H1 (cell line): ENCODE data around the gene MMP11.

ENCODE experiments used
- BACH1 ChIP-seq: IDR thresholded peaks from 2 replicates; pipeline ENCODE4 v1.6.1; 2012; ENCODE audit warnings: low read length, improper control_type of control experiment
- CTCF ChIP-seq, 3 experiments: IDR thresholded peaks; 1 replicate in 2 of 3; 2 replicates in 1 of 3; pipeline versions ENCODE4 v1.5.1 to v1.6.1; 2011; ENCODE audit warnings: low read length in 3 of 3, mild to moderate bottlenecking in 3 of 3, inconsistent platforms in 2 of 3, low read depth in 1 of 3, moderate library complexity in 1 of 3; ENCODE audit not compliant: insufficient read depth in 1 of 3; ENCODE audit errors: control extremely low read depth in 1 of 3
- EGR1 ChIP-seq: IDR thresholded peaks from 2 replicates; pipeline ENCODE4 v1.6.1; 2011; ENCODE audit warnings: low read depth, low read length, borderline replicate concordance
- GTF2F1 ChIP-seq: IDR thresholded peaks from 2 replicates; pipeline ENCODE4 v1.6.1; 2012; ENCODE audit warnings: low read depth, low read length, improper control_type of control experiment, borderline replicate concordance
- POLR2AphosphoS5 ChIP-seq: IDR thresholded peaks from 2 replicates; pipeline ENCODE4 v1.6.1; 2011; ENCODE audit warnings: low read depth, low read length
- RAD21 ChIP-seq, 2 experiments: IDR thresholded peaks in 1 of 2; conservative IDR thresholded peaks in 1 of 2; 2 replicates each; pipeline ENCODE4 v1.6.1; 2011; ENCODE audit warnings: low read depth in 2 of 2, low read length in 2 of 2, improper control_type of control experiment in 1 of 2, inconsistent platforms in 1 of 2, mild to moderate bottlenecking in 1 of 2, moderate library complexity in 1 of 2
- RXRA ChIP-seq: IDR thresholded peaks from 2 replicates; pipeline ENCODE4 v1.6.1; 2011; ENCODE audit warnings: low read depth, mild to moderate bottlenecking, low read length, moderate library complexity; ENCODE audit not compliant: insufficient read depth
- SAP30 ChIP-seq: fragments of 300-600 bp; sonication (generic); IDR thresholded peaks from 2 replicates; pipeline ENCODE4 v1.7.1; 2012; ENCODE audit warnings: low read length, moderate library complexity, mild to moderate bottlenecking, inconsistent platforms; ENCODE audit not compliant: insufficient read depth, insufficient replicate concordance
- SIN3A ChIP-seq, 2 experiments: IDR thresholded peaks in 1 of 2; conservative IDR thresholded peaks in 1 of 2; 2 replicates each; pipeline ENCODE4 v1.6.1; 2011 to 2012; ENCODE audit warnings: low read length in 2 of 2, improper control_type of control experiment in 1 of 2, low read depth in 1 of 2, mild to moderate bottlenecking in 1 of 2
- SUZ12 ChIP-seq: fragments of 200-600 bp; sonication (generic); IDR thresholded peaks from 2 replicates; pipeline ENCODE4 v1.6.1; 2012; ENCODE audit warnings: mild to moderate bottlenecking, inconsistent platforms, low read length, moderate library complexity, mixed read lengths
- TAF1 ChIP-seq: IDR thresholded peaks from 2 replicates; pipeline ENCODE4 v1.6.1; 2011; ENCODE audit warnings: mild to moderate bottlenecking, low read depth, low read length
- TCF12 ChIP-seq: IDR thresholded peaks from 2 replicates; pipeline ENCODE4 v1.6.1; 2011; ENCODE audit warnings: low read depth, mild to moderate bottlenecking, low read length
- YY1 ChIP-seq: IDR thresholded peaks from 2 replicates; pipeline ENCODE4 v1.6.1; 2011; ENCODE audit warnings: low read depth, mild to moderate bottlenecking, low read length

GRCh38 chr22:23743303-23743705 is 29.3 kb upstream of the MMP11 start:
- TF ChIP-seq CTCF (IDR thresholded peaks at IDR 0.05; ENCODE audit: control extremely low read depth in 1 of 3, insufficient read depth in 1 of 3, low read depth in 1 of 3, low read length in 3 of 3) (no peak), BACH1 (no peak), TCF12 (no peak), POLR2AphosphoS5 (no peak), RXRA (no peak), EGR1 (no peak), SAP30 (no peak), SIN3A (conservative IDR thresholded peaks at IDR 0.05 in 1 of 2, IDR thresholded peaks at IDR 0.05 in 1 of 2; ENCODE audit: low read depth in 1 of 2, low read length in 2 of 2) (no peak), SUZ12 (no peak), GTF2F1 (no peak), TAF1 (no peak), RAD21 (IDR thresholded peaks at IDR 0.05 in 1 of 2, conservative IDR thresholded peaks at IDR 0.05 in 1 of 2; ENCODE audit: low read depth in 2 of 2, low read length in 2 of 2) (no peak), YY1 (no peak)
